ENCODE data around the gene EIF2B4. TPM values are rescaled to one million over a fixed set of nuclear protein-coding genes. Genes with fewer than 3 reads are reported as not detected.

The EIF2B4 gene
- total and polyA plus RNA-seq, 9 of the 15 experiments (the other 6 are each of a cell fraction or from before 2014, with no cell fraction given): 29.7 to 80.3 (median 58.9) TPM

DNA sequence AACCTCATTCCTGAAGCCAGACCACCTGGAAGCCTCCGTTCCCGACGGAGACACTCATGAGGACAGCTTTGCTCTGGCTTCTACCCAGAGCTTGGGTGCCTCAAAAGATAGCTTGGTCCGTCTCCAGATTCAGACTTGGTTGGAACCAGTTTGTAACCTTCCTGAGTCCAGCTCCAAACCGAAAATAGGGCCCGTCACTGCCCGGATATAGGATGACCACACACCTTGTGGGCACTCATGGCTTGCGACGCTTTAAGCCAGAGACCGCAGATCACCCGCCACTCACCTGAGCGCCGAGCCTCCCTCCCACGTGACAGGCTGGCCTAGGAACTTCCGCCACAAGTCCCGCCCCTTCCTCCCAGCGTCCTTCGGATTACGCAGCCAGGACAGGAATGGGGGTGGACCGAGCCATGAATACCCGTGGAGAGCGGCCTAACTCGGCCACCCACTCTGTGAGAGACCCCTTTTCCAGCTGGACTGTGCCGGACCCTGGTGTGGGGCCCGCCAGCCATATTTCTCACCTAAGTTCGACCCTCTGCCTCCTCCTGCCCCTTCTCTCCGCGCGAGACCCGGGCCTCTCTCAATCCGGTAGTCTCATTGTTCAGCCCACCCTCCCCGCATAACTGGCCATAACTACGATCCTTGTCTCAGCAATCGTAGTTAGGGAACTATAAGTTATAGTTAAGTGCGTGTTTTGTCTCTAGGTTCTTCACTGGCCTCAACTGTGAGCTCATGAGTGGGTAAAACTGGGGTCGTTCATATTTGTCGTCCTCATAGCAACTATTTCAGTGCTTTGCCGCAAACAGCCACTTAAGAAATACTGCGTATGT is 47.2 kb downstream of the EIF2B4 start, which contains the start of gene MPV17 (continued):
- TF ChIP-seq SNIP1 (IDR thresholded peaks at IDR 0.05; ENCODE audit: low read depth) (no peak), PHF20 (IDR thresholded peaks at IDR 0.05; ENCODE audit: partially characterized antibody) (peak; percentile 89), MEF2A (IDR thresholded peaks at IDR 0.05; ENCODE audit: control insufficient read depth, low read depth, low read length) (no peak), HDAC6 (IDR thresholded peaks at IDR 0.05; ENCODE audit: low read depth, low read length) (no peak), ZFP36 (IDR thresholded peaks at IDR 0.05; ENCODE audit: low read depth, low read length, partially characterized antibody) (no peak), MAFG (tag; conservative IDR thresholded peaks at IDR 0.05) (no peak), ZNF57 (CRISPR knock-in tag; IDR thresholded peaks at IDR 0.05) (peak; percentile 20; the same call in 1 of the 2 replicates), BRD4 (IDR thresholded peaks at IDR 0.05) (no peak), ZNF232 (CRISPR knock-in tag; IDR thresholded peaks at IDR 0.05) (no peak), RAD21 (CRISPR knock-in tag; conservative IDR thresholded peaks at IDR 0.05 in 1 of 2, IDR thresholded peaks at IDR 0.05 in 1 of 2) (no peak; a peak in 1 of 4 replicates), XRCC4 (IDR thresholded peaks at IDR 0.05; ENCODE audit: extremely low read depth, insufficient read depth, insufficient read length) (no peak), KAT8 (IDR thresholded peaks at IDR 0.05; ENCODE audit: low read depth) (no peak), PURB (CRISPR knock-in tag; IDR thresholded peaks at IDR 0.05; ENCODE audit: low read depth) (no peak), NR2F6 (CRISPR knock-in tag; IDR thresholded peaks at IDR 0.05) (peak; percentile 10; the same call in 1 of the 2 replicates), THRAP3 (IDR thresholded peaks at IDR 0.05; ENCODE audit: borderline replicate concordance) (no peak), PHF21A (IDR thresholded peaks at IDR 0.05; ENCODE audit: borderline replicate concordance, low read depth) (no peak), MXI1 (IDR thresholded peaks at IDR 0.05; ENCODE audit: low read depth, low read length) (peak; percentile 71), BRCA1 (IDR thresholded peaks at IDR 0.05) (no peak), BRCA1 (CRISPR knock-in tag; IDR thresholded peaks at IDR 0.05) (no peak)
- TF ChIP-seq, protein P1, sequence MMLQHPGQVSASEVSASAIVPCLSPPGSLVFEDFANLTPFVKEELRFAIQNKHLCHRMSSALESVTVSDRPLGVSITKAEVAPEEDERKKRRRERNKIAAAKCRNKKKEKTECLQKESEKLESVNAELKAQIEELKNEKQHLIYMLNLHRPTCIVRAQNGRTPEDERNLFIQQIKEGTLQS (IDR thresholded peaks at IDR 0.05): peak; percentile 38; the same call in 1 of the 2 replicates
- TF ChIP-seq, protein P1 (CRISPR knock-in tag; conservative IDR thresholded peaks at IDR 0.05): no peak
- TF ChIP-seq, protein P2, sequence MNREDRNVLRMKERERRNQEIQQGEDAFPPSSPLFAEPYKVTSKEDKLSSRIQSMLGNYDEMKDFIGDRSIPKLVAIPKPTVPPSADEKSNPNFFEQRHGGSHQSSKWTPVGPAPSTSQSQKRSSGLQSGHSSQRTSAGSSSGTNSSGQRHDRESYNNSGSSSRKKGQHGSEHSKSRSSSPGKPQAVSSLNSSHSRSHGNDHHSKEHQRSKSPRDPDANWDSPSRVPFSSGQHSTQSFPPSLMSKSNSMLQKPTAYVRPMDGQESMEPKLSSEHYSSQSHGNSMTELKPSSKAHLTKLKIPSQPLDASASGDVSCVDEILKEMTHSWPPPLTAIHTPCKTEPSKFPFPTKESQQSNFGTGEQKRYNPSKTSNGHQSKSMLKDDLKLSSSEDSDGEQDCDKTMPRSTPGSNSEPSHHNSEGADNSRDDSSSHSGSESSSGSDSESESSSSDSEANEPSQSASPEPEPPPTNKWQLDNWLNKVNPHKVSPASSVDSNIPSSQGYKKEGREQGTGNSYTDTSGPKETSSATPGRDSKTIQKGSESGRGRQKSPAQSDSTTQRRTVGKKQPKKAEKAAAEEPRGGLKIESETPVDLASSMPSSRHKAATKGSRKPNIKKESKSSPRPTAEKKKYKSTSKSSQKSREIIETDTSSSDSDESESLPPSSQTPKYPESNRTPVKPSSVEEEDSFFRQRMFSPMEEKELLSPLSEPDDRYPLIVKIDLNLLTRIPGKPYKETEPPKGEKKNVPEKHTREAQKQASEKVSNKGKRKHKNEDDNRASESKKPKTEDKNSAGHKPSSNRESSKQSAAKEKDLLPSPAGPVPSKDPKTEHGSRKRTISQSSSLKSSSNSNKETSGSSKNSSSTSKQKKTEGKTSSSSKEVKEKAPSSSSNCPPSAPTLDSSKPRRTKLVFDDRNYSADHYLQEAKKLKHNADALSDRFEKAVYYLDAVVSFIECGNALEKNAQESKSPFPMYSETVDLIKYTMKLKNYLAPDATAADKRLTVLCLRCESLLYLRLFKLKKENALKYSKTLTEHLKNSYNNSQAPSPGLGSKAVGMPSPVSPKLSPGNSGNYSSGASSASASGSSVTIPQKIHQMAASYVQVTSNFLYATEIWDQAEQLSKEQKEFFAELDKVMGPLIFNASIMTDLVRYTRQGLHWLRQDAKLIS (CRISPR knock-in tag; IDR thresholded peaks at IDR 0.05): peak; percentile 74
- TF ChIP-seq, protein P3, sequence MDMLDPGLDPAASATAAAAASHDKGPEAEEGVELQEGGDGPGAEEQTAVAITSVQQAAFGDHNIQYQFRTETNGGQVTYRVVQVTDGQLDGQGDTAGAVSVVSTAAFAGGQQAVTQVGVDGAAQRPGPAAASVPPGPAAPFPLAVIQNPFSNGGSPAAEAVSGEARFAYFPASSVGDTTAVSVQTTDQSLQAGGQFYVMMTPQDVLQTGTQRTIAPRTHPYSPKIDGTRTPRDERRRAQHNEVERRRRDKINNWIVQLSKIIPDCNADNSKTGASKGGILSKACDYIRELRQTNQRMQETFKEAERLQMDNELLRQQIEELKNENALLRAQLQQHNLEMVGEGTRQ (CRISPR knock-in tag; IDR thresholded peaks at IDR 0.05): peak; percentile 95
- TF ChIP-seq, protein P4, sequence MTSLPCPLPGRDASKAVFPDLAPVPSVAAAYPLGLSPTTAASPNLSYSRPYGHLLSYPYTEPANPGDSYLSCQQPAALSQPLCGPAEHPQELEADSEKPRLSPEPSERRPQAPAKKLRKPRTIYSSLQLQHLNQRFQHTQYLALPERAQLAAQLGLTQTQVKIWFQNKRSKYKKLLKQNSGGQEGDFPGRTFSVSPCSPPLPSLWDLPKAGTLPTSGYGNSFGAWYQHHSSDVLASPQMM (CRISPR knock-in tag; IDR thresholded peaks at IDR 0.05): no peak

All from K562 (cell line).